HepG2 (cell line): Measurements from ENCODE around the gene NDUFB8. TPM values are rescaled to one million over a fixed set of nuclear protein-coding genes. Genes with fewer than 3 reads are reported as not detected.

ENCODE experiments used
- ATAC-seq: fragments of 200-7000 bp; cut with Tn5 transposase; 3 replicates; pipeline ENCODE4 v1.9.1; 2020; ENCODE audit warnings: mild to moderate bottlenecking, moderate library complexity
- BruUV-seq: library from RNA; stranded (reverse); fragments of 400-500 nt; replicated peaks from 2 replicates; lab custom pipeline; 2021; lab: Mats Ljungman, UMichigan
- CTCF ChIA-PET: fragments of 300-600 bp; formaldehyde crosslinking; extraction: SDS; loops from one replicate; lab custom pipeline; 2021; ENCODE audit warnings: low total read pairs, inconsistent platforms, low intra/inter-chr PET ratio; lab: Yijun Ruan, JAX
- POLR2A ChIA-PET: fragments of 350-600 bp; sonication (Branson Sonifier 250); formaldehyde crosslinking; loops from one replicate; lab custom pipeline; 2020; ENCODE audit warnings: antibody characterized with exemption, inconsistent platforms; lab: Yijun Ruan, JAX
- DNase-seq: peaks from one replicate; pipeline ENCODE4 v3.0.0-alpha.2; 2015; ENCODE audit warnings: low spot score
- FAIRE-seq: peaks from 3 replicates; lab custom pipeline; 2011; peaks lifted over from hg19 to GRCh38; lab: Jason Lieb, UNC
- H2AFZ ChIP-seq: one replicate; pipeline ENCODE4 v1.6.1; 2011; ENCODE audit warnings: low read length, inconsistent platforms
- H3K27ac ChIP-seq: fragments of 300-600 bp; 3 replicates; pipeline ENCODE4 v1.8.0; 2011; ENCODE audit warnings: mixed run types, mild to moderate bottlenecking, mixed read lengths, low read length, inconsistent platforms; ENCODE audit not compliant: insufficient read depth; ENCODE audit errors: extremely low read length
- H3K27me3 ChIP-seq, 2 experiments: fragments of 200-600 bp in 1 of 2; 2 replicates in 1 of 2; 3 replicates in 1 of 2; pipeline versions ENCODE4 v1.6.0 to v1.8.0; 2011; ENCODE audit warnings: low read length in 2 of 2, mild to moderate bottlenecking in 2 of 2, moderate library complexity in 2 of 2, inconsistent platforms in 1 of 2; ENCODE audit not compliant: insufficient read depth in 2 of 2, control insufficient read depth in 1 of 2
- H3K36me3 ChIP-seq, 2 experiments: fragments of 200-600 bp in 1 of 2; replicated peaks in 1 of 2; 2 replicates in 1 of 2; 3 replicates in 1 of 2; pipeline versions ENCODE4 v1.5.1 to v1.8.0; 2011; ENCODE audit warnings: low read length in 2 of 2, inconsistent platforms in 1 of 2; ENCODE audit not compliant: insufficient read depth in 2 of 2, control insufficient read depth in 1 of 2
- H3K4me1 ChIP-seq: 2 replicates; pipeline ENCODE4 v1.5.1; 2012; ENCODE audit warnings: low read length, inconsistent platforms; ENCODE audit not compliant: insufficient read depth
- H3K4me2 ChIP-seq: 2 replicates; pipeline ENCODE4 v1.6.0; 2011; ENCODE audit warnings: low read depth, low read length, inconsistent platforms
- H3K4me3 ChIP-seq, 3 experiments: fragments of 200-600 bp in 1 of 3; sonication (generic), shearing (Covaris generic) in 1 of 3; replicated peaks in 1 of 3; 2 replicates each; pipeline ENCODE4 v1.5.1; 2011 to 2016; ENCODE audit warnings: low read length in 3 of 3, inconsistent platforms in 2 of 3, low read depth in 2 of 3, mild to moderate bottlenecking in 2 of 3, control low read depth in 1 of 3, mixed read lengths in 1 of 3; ENCODE audit not compliant: insufficient read depth in 1 of 3
- H3K79me2 ChIP-seq: one replicate; pipeline ENCODE4 v1.6.1; 2011; ENCODE audit warnings: low read length, inconsistent platforms; ENCODE audit not compliant: insufficient read depth
- H3K9ac ChIP-seq: 2 replicates; pipeline ENCODE4 v1.6.0; 2011; ENCODE audit warnings: mild to moderate bottlenecking, low read depth, low read length, inconsistent platforms; ENCODE audit not compliant: insufficient read depth
- H3K9me3 ChIP-seq: 2 replicates; pipeline ENCODE4 v1.5.1; 2012; ENCODE audit warnings: mild to moderate bottlenecking, low read length
- H4K20me1 ChIP-seq: 2 replicates; pipeline ENCODE4 v1.6.0; 2011; ENCODE audit warnings: inconsistent platforms, mild to moderate bottlenecking, low read length, moderate library complexity; ENCODE audit not compliant: insufficient read depth
- CENPBD1 ChIP-seq: sonication (generic); formaldehyde crosslinking; IDR thresholded peaks from 2 replicates; pipeline ENCODE4 v1.8.0; 2022; ENCODE audit warnings: missing genetic modification reagents, low read depth, mild to moderate bottlenecking, borderline replicate concordance
- GABPB1 ChIP-seq: IDR thresholded peaks from 2 replicates; pipeline ENCODE4 v1.6.1; 2016; ENCODE audit warnings: mild to moderate bottlenecking, missing genetic modification reagents, moderate library complexity, missing compliant biosample characterization
- POGK ChIP-seq: sonication (generic); formaldehyde crosslinking; conservative IDR thresholded peaks from 2 replicates; pipeline ENCODE4 v1.8.0; 2022; ENCODE audit warnings: mild to moderate bottlenecking, moderate library complexity, missing genetic modification reagents
- THAP8 ChIP-seq: sonication (generic); formaldehyde crosslinking; IDR thresholded peaks from 2 replicates; pipeline ENCODE4 v1.5.1; 2020; ENCODE audit warnings: missing genetic modification reagents, mild to moderate bottlenecking, borderline replicate concordance
- U2AF1 ChIP-seq: fragments of 200-400 bp; formaldehyde crosslinking; optimal IDR thresholded peaks from 2 replicates; pipeline ENCODE3; 2017; ENCODE audit warnings: mild to moderate bottlenecking, low read depth, low read length
- ZKSCAN5 ChIP-seq: sonication (generic); formaldehyde crosslinking; IDR thresholded peaks from 2 replicates; pipeline ENCODE4 v1.5.1; 2020; ENCODE audit warnings: mild to moderate bottlenecking, missing genetic modification reagents
- ZMAT3 ChIP-seq: sonication (generic); formaldehyde crosslinking; conservative IDR thresholded peaks from 2 replicates; pipeline ENCODE4 v1.7.0; 2021; ENCODE audit warnings: missing genetic modification reagents
- ZNF207 ChIP-seq: fragments of 450-650 bp; IDR thresholded peaks from 2 replicates; pipeline ENCODE4 v1.6.1; 2016; ENCODE audit warnings: antibody characterized with exemption, borderline replicate concordance
- ZNF652 ChIP-seq: IDR thresholded peaks from 2 replicates; pipeline ENCODE4 v1.6.1; 2016; ENCODE audit warnings: low read depth, borderline replicate concordance
- ZNF879 ChIP-seq: sonication (generic); formaldehyde crosslinking; IDR thresholded peaks from 2 replicates; pipeline ENCODE4 v1.8.1; 2023; ENCODE audit warnings: missing genetic modification reagents
- WGBS: methylation state at CpG from one replicate; pipeline ENCODE4 v1.1.6; 2017; ENCODE audit warnings: low lambda C conversion rate; 5-methylcytosine and 5-hydroxymethylcytosine counted together
- in situ Hi-C: cut with HindIII; loops from 2 replicates; pipeline ENCODE4 v1.10.0; 2017; ENCODE audit warnings: low pct_unique_long_range_greater_than_20kb; ENCODE audit not compliant: extremely low pct_ligation_motif_present
- intact Hi-C: fragments of 100-400 bp; cut with micrococcal nuclease; formaldehyde crosslinking; loops from one replicate; pipeline ENCODE4 v1.10.0; 2022; ENCODE audit not compliant: unreplicated experiment
- polyA plus RNA-seq, 8 experiments: library from polyadenylated mRNA; depleted of rRNA in 3 of 8; stranded (reverse) in 7 of 8; unstranded in 1 of 8; fragments of >200 nt; fragmentation: Illumina TruSeq in 4 of 8; extraction: Trizol in 4 of 8; gene quantifications; 2 replicates each; pipeline versions ENCODE4 v1.2.1 to v1.2.3, GENCODE V29; 2011 to 2016; ENCODE audit warnings: low read depth in 4 of 8, missing spikeins in 1 of 8, mixed read lengths in 1 of 8; ENCODE audit not compliant: insufficient read depth in 1 of 8
- total RNA-seq, 5 experiments: library from RNA; depleted of rRNA; stranded (reverse); fragments of >200 nt; fragmentation: Illumina TruSeq; extraction: Trizol; gene quantifications; 2 replicates each; pipeline ENCODE4 v1.2.3, GENCODE V29; 2016; ENCODE audit warnings: low read depth in 1 of 5
- TF ChIP-seq, protein P1 (sequence below): sonication (generic); formaldehyde crosslinking; IDR thresholded peaks from 2 replicates; pipeline ENCODE4 v1.4.0; 2020; ENCODE audit warnings: missing genetic modification reagents

The NDUFB8 gene
- total and polyA plus RNA-seq, 2 of the 13 experiments (the other 11 are each of a cell fraction or from before 2014, with no cell fraction given) = 210 to 216 TPM

DNA sequence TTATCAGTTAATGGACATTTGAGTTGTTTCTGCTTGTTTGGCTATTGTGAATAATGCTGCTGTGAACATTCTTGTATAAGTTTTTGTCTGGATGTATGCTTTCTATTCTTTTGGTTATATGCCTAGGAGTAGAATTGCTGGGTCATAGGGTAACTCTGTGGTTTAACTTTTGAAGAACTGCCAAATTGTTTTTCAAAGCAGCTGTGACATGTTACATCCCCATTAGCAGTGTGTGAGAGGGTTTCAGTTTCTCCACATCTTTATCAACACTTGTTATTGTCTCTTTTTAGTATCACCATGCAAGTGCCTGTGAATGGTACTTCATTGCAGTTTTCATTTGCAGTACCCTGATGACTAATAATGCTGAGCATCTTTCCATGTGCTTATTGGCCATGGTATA lies 2.1 kb upstream of the NDUFB8 start:
- Histone ChIP-seq H3K36me3 (peaks cover 0 to 5% of the 10 kb centered on the region in 2 experiments; a peak in 3 of 5 replicates), H2AFZ (no peak overlapping the region), H3K4me1 (peaks cover 44% of the 10 kb centered on the region), H3K9ac (no peak overlapping the region), H3K4me3 (no peak overlapping the region), H3K27me3 (no peaks in the 10 kb centered on the region; a peak in 1 of 5 replicates), H3K27ac (no peak overlapping the region), H4K20me1 (no peaks in the 10 kb centered on the region), H3K9me3 (no peaks in the 10 kb centered on the region), H3K4me2 (no peak overlapping the region), H3K79me2 (peaks cover 27% of the 10 kb centered on the region)
- DNase-seq = no peak
- ATAC-seq = no peak
- intact Hi-C loops = no loop called here
- in situ Hi-C loops = no loop called here
- CTCF ChIA-PET = no interaction called here
- TF ChIP-seq, protein P1, sequence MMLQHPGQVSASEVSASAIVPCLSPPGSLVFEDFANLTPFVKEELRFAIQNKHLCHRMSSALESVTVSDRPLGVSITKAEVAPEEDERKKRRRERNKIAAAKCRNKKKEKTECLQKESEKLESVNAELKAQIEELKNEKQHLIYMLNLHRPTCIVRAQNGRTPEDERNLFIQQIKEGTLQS = no peak
- no peak for TF ChIP-seq ZKSCAN5 (CRISPR knock-in tag)
- TF ChIP-seq ZNF207 = no peak
- no peak for TF ChIP-seq THAP8 (CRISPR knock-in tag)
- no peak for TF ChIP-seq CENPBD1 (CRISPR knock-in tag)
- no peak for TF ChIP-seq ZMAT3 (CRISPR knock-in tag)
- TF ChIP-seq ZNF652 = no peak
- no TSS peak for BruUV-seq
- no peak for FAIRE-seq
- POLR2A ChIA-PET = no interaction called here

DNA sequence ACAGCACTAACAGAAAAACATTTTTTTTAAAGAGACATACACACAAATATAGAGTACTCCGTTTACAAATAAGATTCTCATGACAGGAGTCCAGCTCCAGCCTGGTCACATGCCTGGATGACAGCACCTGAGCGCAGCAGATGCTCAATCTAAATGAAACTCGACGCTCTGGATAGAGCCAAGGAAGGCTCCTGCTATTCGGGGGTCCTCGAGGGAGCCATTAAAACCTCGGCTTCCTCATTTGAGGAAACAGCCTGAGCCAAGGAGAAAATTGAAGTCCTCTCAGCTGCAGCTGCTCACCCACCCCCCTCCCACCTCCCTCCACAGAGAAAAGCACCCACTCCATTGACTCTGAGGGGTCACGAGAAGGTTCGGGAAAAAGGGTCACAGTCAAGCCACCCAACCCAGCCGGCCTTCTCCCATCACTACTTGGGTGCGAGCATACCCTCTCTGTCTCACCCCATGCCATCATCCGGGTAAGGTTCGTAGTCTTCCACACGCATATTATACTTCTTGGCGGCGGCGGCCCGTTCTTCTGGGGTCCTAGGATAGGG lies 673 bp downstream of the NDUFB8 start:
- no peaks in the 10 kb centered on the region; a peak in 1 of 5 replicates for H3K27me3 ChIP-seq
- H4K20me1 ChIP-seq = no peaks in the 10 kb centered on the region
- no peak overlapping the region for H2AFZ ChIP-seq
- 21% methylated on average over 3 of the region's 18 CpGs for WGBS
- DNase-seq (no peak), FAIRE-seq (no peak), ATAC-seq (no peak)
- POLR2A ChIA-PET = no interaction called here
- CTCF ChIA-PET = no interaction called here
- peak overlapping the region; percentile 99 for H3K4me2 ChIP-seq
- H3K4me1 ChIP-seq = peaks cover 24% of the 10 kb centered on the region
- no peaks in the 10 kb centered on the region for H3K9me3 ChIP-seq
- H3K79me2 ChIP-seq = peaks cover 18% of the 10 kb centered on the region
- peak overlapping the region; percentile 73 to 87 (median 86) for H3K4me3 ChIP-seq
- peak overlapping the region; percentile 79 for H3K9ac ChIP-seq
- TF ChIP-seq ZNF879 (CRISPR knock-in tag) = 0 out of 2 replicates have a peak, but pooled peaks have one; percentile 24
- TF ChIP-seq U2AF1 = peak; percentile 42
- no peak for TF ChIP-seq GABPB1 (CRISPR knock-in tag)
- 0 out of 2 replicates have a peak, but pooled peaks have one; percentile 16 for TF ChIP-seq POGK (CRISPR knock-in tag)
- BruUV-seq = no TSS peak
- peaks cover 4 to 19% of the 10 kb centered on the region in 2 experiments for H3K36me3 ChIP-seq
- H3K27ac ChIP-seq = peak overlapping the region; percentile 34
- intact Hi-C loops = no loop called here
- in situ Hi-C loops = no loop called here
